Left ventricle myocardium superior (tissue), 1 donor: ENCODE measurements around the gene CUEDC2. TPM values are rescaled to one million over a fixed set of nuclear protein-coding genes. Genes with fewer than 3 reads are reported as not detected.
A peak's percentile ranks its signal among the peaks of the same experiment; 100 is the strongest.

ENCODE experiments used
- ATAC-seq: fragments of 200-7000 bp; cut with Tn5 transposase; one replicate; pipeline ENCODE4 v1.9.1; 2020; ENCODE audit warnings: mild to moderate bottlenecking, moderate library complexity
- DNase-seq: peaks from one replicate; pipeline ENCODE4 v3.0.0-alpha.2; 2020
- intact Hi-C: fragments of 100-400 bp; cut with micrococcal nuclease; formaldehyde crosslinking; loops from one replicate; pipeline ENCODE4 v1.11.0; 2022
- total RNA-seq: library from RNA; stranded (reverse); fragmentation: NEBNext Ultra II Directional; extraction: Animal tissue kit (Norgen Biotek cat#: 25700); gene quantifications from one replicate; pipeline ENCODE4 v1.2.1, GENCODE V29; 2021
- donor health status: DM: no; HTN: yes; CAD: no; lungs with severe emphysema.

The CUEDC2 gene
- total RNA-seq, 1 donor from 2014 or later: 78.3 TPM

DNA sequence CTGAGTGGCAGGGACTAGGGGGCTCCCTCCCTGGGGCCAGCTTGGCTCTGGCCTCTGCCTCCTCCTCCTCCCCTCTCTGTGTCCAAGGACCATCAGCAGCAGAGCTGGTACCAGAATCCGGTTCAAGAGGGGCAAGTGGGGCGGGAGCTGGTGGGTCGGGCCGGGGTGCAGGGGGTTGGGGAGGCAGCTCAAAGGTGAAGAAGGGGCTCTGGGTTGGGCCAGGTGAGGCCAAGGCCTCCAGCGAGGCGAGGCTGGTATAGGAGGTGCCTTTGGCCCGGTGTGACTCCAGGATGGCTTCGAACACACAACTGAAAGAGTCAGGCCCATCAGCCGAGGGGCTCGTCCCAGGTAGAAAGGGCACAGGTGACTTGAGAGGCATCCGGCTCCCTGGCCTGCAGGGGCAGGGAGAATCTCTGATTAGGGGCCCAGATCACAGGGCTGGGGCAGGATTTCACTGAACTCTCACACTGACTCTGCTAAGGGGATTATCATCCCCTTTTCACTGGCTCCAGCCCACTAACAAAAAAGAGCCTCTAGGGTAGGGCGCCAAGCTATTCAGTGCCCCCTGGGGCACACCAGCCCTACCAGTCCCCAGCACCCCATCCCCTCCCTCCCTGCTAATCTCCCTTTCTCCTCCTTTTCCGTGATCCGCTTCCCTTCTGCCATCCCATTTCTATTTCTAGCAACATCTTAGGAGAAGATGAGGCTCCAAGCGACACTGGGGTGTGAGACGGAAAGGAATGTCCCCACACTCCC is 18.4 kb downstream of the CUEDC2 start:
- ATAC-seq (no peak), DNase-seq (no peak)
- intact Hi-C loops: no loop called here

DNA sequence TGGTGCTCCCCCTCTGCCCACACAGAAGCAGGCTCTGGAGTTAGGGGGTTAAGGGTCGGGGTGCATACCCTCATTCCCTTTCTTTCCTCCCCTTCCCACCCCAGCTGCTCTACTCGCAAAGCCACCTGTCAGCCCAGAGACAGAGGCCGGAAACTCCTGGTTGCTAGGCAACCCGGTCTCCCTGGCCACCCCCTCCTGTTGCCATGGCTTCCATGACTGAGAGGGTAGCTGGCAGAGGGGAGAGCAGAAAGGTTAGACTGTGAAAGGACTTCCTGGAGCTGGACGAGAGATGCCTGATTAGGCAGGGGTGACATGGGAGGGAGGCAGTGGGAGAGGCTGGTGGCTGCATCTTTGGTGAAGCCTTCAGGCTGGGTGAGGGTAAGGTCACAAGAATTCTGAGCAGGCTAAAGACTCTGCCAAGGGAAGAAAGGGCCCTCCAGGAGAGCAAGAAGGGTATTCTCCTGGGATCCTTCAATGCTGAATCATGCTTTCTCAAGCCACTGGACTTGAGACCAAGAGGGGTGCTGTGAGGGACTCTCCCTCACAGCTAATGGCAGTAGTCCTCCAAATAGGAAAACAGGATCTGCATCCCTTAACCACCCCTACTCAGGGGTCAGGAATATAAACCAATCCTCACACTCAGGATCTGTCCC is 19.2 kb downstream of the CUEDC2 start:
- no peak for DNase-seq
- ATAC-seq: no peak
- intact Hi-C loops: no loop called here

DNA sequence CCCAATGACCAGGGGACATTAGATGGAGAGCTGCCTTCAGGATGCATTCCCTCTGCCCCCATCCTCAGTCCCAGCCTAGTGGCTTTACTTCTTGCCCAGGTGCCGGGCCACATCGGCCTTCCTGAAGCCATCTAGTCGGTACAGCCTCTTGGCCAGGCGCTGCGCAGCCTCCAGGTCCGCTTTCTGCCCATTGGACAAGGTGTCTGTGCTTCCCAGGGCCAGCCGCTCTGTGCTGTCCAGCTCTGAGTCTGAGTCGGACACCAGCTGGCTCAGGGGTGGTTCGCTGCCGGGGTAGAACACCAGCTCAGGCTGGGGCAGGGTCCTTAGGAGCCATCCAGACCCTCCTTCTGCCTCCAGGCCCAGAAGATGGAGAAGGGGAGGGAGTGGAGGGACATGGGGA is 20.1 kb downstream of the CUEDC2 start:
- ATAC-seq (no peak), DNase-seq (no peak)
- intact Hi-C loops: no loop called here

DNA sequence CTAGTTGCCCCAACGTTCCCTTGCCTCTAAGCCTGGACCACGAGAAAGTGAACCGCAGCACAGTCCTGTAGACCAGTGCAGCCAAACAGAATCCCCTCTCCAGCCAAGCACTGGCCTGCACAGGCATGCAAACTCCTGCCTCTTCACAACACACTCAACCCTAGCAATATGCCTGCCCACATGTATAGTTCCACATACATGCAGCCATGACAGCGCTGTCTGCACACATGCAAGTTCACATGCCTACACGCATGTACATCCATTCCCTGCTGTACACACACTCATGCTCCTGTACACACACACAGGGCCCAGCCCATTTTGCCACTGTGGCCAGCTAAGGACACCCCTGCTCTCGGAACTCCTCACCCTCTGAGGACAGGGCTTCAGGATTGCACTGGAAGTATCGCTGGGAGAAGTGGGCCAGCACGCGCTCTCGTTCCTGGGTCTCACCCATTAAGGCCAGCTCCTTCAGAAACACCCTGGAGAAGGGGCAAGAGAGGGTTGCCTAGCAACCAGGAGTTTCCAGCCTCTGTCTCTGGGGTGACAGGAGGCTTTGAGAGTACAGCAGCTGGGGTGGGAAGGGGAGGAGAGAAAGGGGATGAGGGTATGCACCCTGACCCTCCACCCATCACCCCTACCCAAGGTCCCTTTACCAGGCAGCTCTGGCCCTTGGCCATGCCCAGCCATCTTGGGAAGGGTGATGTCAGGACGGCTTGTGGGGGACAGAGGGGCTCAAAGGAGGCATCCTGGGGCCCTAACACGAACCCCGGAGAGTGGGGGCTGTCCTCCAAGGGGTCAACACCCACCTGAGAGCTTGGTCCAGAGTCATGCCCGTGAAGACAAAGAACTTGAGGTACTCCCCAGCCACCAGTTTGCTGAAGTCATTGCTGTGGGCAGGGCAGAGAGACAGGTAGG is 20.8 kb downstream of the CUEDC2 start:
- intact Hi-C loops: no loop called here
- ATAC-seq (no peak), DNase-seq (no peak)

DNA sequence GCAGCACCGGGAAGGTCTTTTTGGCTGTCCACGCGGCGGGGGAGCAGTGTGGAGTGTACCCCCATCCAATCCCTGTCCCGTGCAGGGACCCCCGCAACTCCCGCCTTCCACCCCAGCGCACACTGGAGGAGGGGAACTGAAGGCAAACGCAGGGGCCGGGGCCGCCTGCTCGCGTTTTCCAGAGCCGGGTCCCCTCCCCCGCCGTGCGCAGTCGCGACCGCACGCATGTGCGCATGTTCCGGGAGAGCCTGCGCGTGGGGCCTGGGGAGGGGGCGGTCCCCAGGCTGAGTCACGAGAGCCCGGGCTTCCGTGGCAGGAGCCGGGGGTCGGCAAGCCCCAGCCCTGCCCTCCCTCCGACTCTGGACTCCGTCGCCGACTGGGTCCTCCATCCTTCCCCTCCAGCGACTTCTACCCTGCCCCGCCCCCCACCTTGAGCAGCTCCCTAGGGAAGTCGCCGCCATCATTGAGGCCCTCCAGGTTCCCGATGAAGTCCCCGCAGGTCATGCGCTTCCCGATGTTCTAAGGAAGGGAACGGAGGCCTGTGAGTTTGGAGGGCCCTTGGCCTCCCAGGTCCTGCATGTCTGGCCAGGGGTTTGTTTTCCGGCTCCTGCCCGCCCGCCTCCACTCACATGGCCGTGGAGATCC is 21.8 kb downstream of the CUEDC2 start:
- peak; percentile 23 for ATAC-seq
- DNase-seq: no peak
- intact Hi-C loops: no loop called here

DNA sequence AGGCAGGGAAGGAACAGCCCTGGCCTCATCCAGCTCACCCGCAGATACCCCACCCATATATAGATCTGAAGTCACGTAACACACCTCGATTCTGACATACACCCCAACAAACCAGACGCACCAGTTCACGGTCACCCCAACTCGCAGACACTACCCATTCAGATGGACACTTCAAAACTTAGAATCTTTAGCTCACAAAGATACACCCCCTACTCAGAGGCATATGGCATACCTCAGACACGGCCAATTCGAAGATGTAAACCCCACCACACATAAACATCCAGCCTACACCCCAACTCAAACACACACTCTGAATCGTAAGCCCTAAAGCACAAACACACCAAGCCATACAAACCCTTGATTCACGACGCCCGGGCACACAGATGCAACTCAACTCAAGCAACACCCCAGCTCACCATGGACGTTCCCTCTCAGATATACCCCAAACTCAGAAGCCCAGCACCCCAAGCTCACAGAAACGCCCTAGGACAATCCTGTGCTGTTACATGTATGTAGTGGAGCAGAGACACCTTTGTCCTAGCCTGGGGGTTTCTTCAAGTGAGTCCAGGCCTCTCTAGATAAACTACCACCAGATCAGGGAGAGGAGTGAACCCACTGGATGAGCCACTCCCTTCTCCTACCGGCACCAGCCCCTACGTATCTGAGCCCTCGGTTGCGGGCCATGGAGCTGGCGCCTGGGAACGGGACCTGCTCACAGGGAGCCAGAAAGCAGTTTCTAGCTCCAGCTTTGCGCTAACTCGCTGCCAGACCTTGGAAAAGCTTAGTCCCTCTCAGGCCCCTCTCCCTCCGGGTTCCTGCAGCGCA is 22.6 kb downstream of the CUEDC2 start:
- no peak for ATAC-seq
- DNase-seq: no peak
- intact Hi-C loops: no loop called here

DNA sequence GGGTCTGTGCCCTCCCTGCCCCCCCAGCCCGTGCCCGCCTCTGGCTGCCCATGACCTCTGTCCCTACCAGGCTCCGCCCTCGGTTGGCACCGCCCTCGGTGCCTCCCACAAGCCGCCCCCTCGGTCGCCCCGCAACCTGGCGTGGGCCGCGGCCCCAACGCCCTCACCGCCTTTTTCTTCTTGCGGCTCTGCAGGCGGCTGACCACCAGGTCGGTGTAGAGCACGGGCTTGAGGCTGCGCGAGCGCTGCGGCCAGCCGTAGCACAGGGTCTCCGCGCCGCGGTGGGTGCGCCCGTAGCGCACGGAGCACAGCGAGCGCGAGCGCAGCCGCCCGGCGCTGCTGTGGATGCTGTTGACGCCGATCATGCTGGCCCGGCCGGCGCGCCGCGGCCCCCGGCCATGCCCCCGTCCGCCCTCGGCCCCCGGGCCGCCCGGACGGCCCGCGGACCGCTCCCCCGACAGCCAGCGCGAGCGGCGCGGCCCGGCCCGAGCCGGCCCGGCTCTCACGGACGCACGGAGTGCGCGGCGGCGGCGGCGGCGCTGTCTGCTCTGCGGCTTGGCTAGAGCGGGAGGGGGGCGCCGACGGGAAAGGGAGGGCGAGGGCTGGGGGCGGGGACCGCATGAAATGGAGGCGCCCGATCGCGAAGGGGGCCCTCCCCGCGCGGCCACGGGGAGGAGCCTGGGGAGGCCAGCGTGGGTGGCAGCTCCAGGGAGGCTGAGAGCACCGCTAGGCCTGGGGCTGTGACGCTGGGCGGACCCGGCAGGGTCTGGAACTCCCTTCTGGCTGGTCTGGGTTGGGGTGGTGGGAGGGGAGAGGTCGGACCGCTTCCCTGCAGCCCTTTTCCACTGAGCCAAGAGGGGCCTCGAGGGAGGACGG is 23.4 kb downstream of the CUEDC2 start:
- ATAC-seq: peak; percentile 39

DNA sequence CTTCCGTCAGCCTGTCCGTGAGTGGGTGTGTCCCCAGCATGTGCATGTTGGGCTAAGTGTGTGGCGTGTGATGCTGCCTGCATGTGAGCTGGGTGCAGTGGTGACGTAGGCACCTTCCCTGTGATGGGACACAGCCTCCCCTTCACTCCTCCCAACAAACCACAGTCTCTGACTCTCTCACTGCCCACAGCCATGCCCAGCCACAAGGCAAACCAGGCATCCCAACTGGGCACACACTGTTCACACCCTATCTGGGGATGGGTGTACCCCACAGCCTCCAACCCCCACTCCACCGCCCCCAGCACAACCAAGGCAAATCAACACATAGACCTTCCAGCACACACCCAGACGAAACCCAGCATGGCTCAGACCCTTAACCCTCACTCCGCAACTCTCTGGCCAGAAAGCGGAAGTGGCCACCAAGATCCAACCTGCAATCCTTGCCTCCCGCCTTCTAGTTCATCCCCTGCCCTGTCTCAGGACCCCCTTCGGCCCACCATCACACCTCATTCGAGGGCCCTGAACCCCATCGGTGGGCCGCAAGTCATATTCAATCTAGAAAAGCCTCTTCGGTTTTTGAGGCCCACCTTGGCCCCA is 24.1 kb downstream of the CUEDC2 start:
- intact Hi-C loops: no loop called here
- DNase-seq: no peak
- no peak for ATAC-seq

More for the DNA sequence above, 23.4 kb downstream of the CUEDC2 start:
- intact Hi-C loops: no loop called here
- no peak for DNase-seq

DNA sequence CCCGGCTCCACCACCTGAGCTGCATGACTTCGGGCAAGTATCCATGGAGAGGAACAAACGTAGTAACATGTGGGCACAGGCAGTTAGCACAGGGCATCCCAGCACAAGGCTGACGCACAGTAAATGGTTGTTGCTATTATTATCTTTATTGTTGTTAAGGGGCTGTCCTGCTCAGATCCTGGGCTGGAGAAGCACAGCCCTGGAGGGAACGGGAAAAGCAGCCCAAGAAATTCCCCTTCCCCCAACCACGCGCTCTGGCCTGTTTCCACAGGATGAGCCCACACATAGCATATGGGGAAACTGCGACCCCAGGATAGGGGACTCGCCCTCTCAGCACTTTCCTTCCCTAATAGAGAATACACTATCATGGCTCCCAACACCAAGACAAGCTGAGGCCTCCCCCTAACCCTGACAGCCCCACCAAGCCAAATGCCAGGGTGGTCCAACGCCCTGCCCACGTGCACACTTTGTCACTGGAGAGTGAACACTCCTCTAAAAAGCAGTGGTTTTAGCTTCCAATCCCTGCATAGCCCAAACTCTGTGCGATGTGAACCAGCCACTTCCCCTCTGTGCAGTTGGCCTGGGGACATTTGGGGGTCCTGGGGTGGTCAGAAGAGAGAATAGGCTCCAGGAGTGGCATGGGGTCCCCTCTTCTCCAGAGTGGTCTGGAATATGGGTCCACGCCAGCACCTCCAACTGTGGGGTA is 24.8 kb downstream of the CUEDC2 start:
- intact Hi-C loops: no loop called here
- ATAC-seq: no peak
- no peak for DNase-seq

DNA sequence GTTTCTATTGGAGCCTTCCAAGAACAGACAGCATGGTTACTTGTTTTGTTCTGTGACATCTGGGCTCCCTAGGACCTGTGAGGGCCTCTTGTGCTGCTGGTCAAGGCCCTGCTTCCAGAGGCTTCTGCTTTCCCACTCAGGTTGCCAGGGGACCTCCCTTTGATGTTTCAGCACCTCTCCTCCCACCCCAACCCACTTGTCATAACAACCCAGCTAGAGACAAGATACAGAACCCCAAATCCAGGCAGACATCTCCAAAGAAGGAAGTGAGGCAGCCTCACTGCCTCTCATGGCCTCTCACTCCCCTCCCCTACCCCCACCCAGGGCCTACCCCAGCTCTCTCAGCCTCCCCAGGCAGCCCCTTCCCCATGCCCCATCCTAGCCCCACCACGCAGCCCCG is 25.6 kb downstream of the CUEDC2 start:
- no peak for DNase-seq
- intact Hi-C loops: no loop called here
- ATAC-seq: no peak

DNA sequence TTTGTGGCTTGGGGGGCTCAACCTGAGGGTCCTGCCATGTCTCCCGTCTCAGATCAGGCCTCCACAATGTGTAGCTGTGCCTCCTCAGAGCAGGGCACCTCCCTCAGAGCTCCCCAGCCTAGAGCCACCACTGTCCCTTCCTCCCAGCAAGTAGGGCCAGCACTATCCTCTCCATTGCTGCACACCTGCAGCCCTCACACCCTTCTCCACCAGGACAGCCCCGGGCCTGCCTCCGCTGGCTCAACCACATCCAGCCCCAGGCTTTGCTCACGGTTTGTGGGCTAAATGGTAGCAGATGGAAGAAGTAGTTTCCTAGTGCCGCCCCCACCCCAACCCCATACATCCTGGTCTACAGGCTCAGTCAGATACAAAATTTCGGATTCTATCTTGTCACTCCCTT is 26.7 kb downstream of the CUEDC2 start:
- ATAC-seq (no peak), DNase-seq (no peak)
- intact Hi-C loops: no loop called here

DNA sequence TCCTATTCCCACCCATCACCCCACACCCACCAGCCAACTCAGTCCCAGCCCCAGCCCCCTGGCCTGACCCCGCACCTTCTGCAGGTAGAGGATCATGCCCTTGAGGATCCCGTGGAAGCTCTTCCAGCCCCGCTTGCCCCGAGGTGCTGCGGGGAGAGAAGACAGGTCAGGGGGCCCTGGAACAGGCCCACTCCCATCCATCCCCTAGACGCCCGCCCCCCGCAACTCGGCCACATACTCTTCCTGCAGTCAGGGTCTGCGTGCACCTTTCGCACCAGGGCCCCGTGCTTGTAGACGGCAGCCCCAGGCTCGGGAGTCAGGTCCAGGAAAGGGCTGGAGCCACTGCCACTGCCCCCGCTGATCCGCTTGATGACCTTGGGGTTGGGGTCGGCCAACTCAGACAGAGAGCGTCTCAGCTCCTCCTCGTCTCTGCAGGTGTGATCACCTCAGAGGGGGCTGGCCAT is 27.2 kb downstream of the CUEDC2 start:
- DNase-seq (no peak), ATAC-seq (no peak)
- intact Hi-C loops: no loop called here

DNA sequence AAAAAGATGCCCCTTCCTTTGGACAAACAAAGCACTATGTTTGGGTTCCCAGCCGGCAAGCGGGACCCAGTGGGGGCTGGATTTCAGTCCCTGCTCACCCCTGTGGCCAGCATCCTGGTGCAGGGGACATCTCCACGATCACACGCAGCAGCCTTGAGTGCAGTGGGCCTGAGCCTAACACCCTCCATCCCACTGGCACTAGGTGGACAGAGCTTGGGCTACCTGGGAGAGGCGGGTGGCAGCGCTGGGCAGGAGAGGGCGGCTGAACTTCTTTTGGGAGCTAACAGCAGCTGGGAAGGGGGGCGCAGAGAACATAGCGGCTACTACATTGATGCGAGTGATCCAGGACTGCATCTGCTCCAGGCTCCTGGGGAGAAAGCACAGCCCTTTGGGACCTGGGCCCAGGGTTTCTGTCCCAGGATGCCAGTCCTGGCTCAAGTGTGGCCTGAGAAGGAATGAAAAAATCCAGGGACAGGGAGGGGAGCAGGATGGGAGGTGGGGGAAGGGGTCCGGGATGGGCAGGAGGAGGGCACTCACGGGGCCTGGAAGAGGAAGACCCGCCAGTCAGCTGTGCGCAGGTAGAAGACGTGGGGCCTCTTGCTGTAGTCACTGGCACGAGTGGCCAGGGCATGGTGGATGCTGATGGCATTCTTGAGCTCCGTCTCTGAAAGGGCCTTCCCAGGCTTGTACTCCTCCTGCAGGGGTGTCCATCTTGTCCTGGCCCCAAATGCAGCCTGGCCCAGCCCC is 27.8 kb downstream of the CUEDC2 start:
- ATAC-seq (no peak), DNase-seq (no peak)
- intact Hi-C loops: no loop called here

DNA sequence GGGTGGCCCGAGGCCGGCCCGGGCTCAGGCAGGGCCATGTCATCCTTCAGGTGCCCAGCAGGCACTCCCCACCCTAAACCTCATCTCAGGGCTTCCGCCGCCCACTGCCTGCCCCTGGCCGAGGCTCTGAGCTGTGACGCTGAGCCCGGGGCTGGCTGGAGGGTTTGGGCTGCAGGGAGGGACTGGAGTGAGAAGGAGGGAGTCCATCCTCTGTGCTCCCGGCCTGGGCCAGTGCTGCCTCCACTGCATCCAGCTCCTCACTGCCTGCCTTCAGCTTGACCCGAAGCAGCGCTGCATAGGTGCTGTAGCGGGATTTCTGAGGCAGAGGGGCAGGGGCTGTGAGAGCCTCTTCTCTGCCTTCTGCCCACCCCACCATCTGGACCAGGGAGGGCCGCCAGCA is 29.3 kb downstream of the CUEDC2 start:
- ATAC-seq: no peak

DNA sequence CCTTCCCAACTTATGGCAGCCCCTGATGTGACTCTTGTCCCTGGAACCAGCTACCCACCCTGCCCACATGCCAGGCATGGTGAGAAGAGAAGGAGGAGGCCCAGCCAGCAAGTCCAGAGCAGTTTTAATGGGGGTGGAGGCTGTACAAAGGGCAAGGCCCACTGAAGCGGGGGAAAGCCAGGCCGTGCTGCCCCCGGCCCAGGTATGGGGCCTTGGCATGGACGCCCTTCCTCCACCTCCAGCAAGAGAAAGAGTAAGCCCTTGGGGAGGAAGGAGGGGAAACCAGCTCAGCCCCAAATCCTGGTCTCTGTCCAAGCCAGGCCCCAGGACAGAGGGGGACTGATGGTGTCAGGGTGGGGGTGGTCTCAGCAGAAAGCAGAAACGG is 29.9 kb downstream of the CUEDC2 start:
- DNase-seq (no peak), ATAC-seq (no peak)
- intact Hi-C loops: no loop called here

More for the DNA sequence above, 29.3 kb downstream of the CUEDC2 start:
- DNase-seq: no peak
- intact Hi-C loops: no loop called here
